ENCODE measurements around the gene NRXN2. TPM values are rescaled to one million over a fixed set of nuclear protein-coding genes. Genes with fewer than 3 reads are reported as not detected.

The NRXN2 gene
- total and polyA plus RNA-seq, 2 experiments from 2014 or later: 1.1 to 5.6 TPM

- in situ Hi-C loops (cut with MboI): no loop called here
- peaks cover 25% of the 10 kb centered on the region for H3K27me3 ChIP-seq (replicated peaks; ENCODE audit: insufficient read depth)
- H3K9me3 ChIP-seq (ENCODE audit: low read depth): no peaks in the 10 kb centered on the region
- no peaks in the 10 kb centered on the region for H4K20me1 ChIP-seq (ENCODE audit: insufficient read depth)
- H2AFZ ChIP-seq: no peak overlapping the region
- H3F3A ChIP-seq (ENCODE audit: insufficient read depth): no peaks in the 10 kb centered on the region
- no peak overlapping the region for H3K4me3 ChIP-seq
- no peak overlapping the region for H3K9ac ChIP-seq
- no peak overlapping the region for H3K4me2 ChIP-seq (ENCODE audit: unreplicated experiment)
- H3K4me1 ChIP-seq (ENCODE audit: insufficient read depth): no peaks in the 10 kb centered on the region
- no peaks in the 10 kb centered on the region for H3K36me3 ChIP-seq (ENCODE audit: low read depth)
- 11 to 16% methylated on average over 7 of the region's 7 CpGs for WGBS, 2 experiments (ENCODE audit: low coverage in 1 of 2, low lambda C conversion rate in 2 of 2, missing lambda C conversion rate in 2 of 2)
- H3K79me2 ChIP-seq (ENCODE audit: insufficient read depth): no peaks in the 10 kb centered on the region
- no peak for TF ChIP-seq EZH2phosphoT487 (IDR thresholded peaks at IDR 0.05; ENCODE audit: insufficient read depth, low read depth)
- TF ChIP-seq EZH2 (IDR thresholded peaks at IDR 0.05; ENCODE audit: insufficient read depth, poor library complexity, severe bottlenecking): no peak
- DNase-seq: peak; percentile 30
- H3K27ac ChIP-seq: no peak overlapping the region
- H3K9me2 ChIP-seq (ENCODE audit: insufficient read depth): no peaks in the 10 kb centered on the region
Measured at GRCh38 chr11:64580412-64580811, 142.6 kb downstream of the NRXN2 start.

GRCh38 chr11:64577202-64577601 is 145.8 kb downstream of the NRXN2 start:
- H3K4me1 ChIP-seq (ENCODE audit: insufficient read depth): no peaks in the 10 kb centered on the region
- no peak overlapping the region for H3K9ac ChIP-seq
- peaks cover 48% of the 10 kb centered on the region for H3K27me3 ChIP-seq (replicated peaks; ENCODE audit: insufficient read depth)
- no peaks in the 10 kb centered on the region for H3K9me2 ChIP-seq (ENCODE audit: insufficient read depth)
- no peak for TF ChIP-seq EZH2 (IDR thresholded peaks at IDR 0.05; ENCODE audit: insufficient read depth, poor library complexity, severe bottlenecking)
- TF ChIP-seq EZH2phosphoT487 (IDR thresholded peaks at IDR 0.05; ENCODE audit: insufficient read depth, low read depth): no peak
- no peaks in the 10 kb centered on the region for H3F3A ChIP-seq (ENCODE audit: insufficient read depth)
- H3K4me3 ChIP-seq: no peak overlapping the region
- H2AFZ ChIP-seq: no peak overlapping the region
- WGBS, 2 experiments (ENCODE audit: low coverage in 1 of 2, low lambda C conversion rate in 2 of 2, missing lambda C conversion rate in 2 of 2): 35 to 45% methylated on average over 6 of the region's 6 CpGs
- no peak for DNase-seq
- no peaks in the 10 kb centered on the region for H3K79me2 ChIP-seq (ENCODE audit: insufficient read depth)
- no peak overlapping the region for H3K27ac ChIP-seq
- H3K36me3 ChIP-seq (ENCODE audit: low read depth): no peaks in the 10 kb centered on the region
- no peak overlapping the region for H3K4me2 ChIP-seq (ENCODE audit: unreplicated experiment)
- no peaks in the 10 kb centered on the region for H4K20me1 ChIP-seq (ENCODE audit: insufficient read depth)
- no peaks in the 10 kb centered on the region for H3K9me3 ChIP-seq (ENCODE audit: low read depth)
- in situ Hi-C loops (cut with MboI): no loop called here

- Histone ChIP-seq H3K27me3 (replicated peaks; ENCODE audit: insufficient read depth) (peaks cover 24% of the 10 kb centered on the region), H3K79me2 (ENCODE audit: insufficient read depth) (no peaks in the 10 kb centered on the region), H3K9me3 (ENCODE audit: low read depth) (no peaks in the 10 kb centered on the region), H3K27ac (no peak overlapping the region), H3K4me1 (ENCODE audit: insufficient read depth) (no peaks in the 10 kb centered on the region), H3K36me3 (ENCODE audit: low read depth) (no peaks in the 10 kb centered on the region), H3F3A (ENCODE audit: insufficient read depth) (no peaks in the 10 kb centered on the region), H3K9me2 (ENCODE audit: insufficient read depth) (no peaks in the 10 kb centered on the region), H3K9ac (no peak overlapping the region), H2AFZ (no peak overlapping the region), H3K4me3 (no peak overlapping the region), H4K20me1 (ENCODE audit: insufficient read depth) (no peaks in the 10 kb centered on the region), H3K4me2 (ENCODE audit: unreplicated experiment) (no peak overlapping the region)
- in situ Hi-C loops (cut with MboI): no loop called here
- TF ChIP-seq EZH2 (IDR thresholded peaks at IDR 0.05; ENCODE audit: insufficient read depth, poor library complexity, severe bottlenecking): no peak
- no peak for TF ChIP-seq EZH2phosphoT487 (IDR thresholded peaks at IDR 0.05; ENCODE audit: insufficient read depth, low read depth)
- WGBS, 2 experiments (ENCODE audit: low coverage in 1 of 2, low lambda C conversion rate in 2 of 2, missing lambda C conversion rate in 2 of 2): 68 to 70% methylated on average over 8 of the region's 8 CpGs
- no peak for DNase-seq
Measured at GRCh38 chr11:64572143-64572542, 150.9 kb downstream of the NRXN2 start.

GRCh38 chr11:64571410-64572091 is 151.4 kb downstream of the NRXN2 start:
- no peak overlapping the region for H3K4me3 ChIP-seq
- peak; percentile 58 for DNase-seq
- H3K9me3 ChIP-seq (ENCODE audit: low read depth): no peaks in the 10 kb centered on the region
- no peaks in the 10 kb centered on the region for H3K79me2 ChIP-seq (ENCODE audit: insufficient read depth)
- TF ChIP-seq EZH2 (IDR thresholded peaks at IDR 0.05; ENCODE audit: insufficient read depth, poor library complexity, severe bottlenecking) (no peak), EZH2phosphoT487 (IDR thresholded peaks at IDR 0.05; ENCODE audit: insufficient read depth, low read depth) (no peak)
- H3K4me1 ChIP-seq (ENCODE audit: insufficient read depth): no peaks in the 10 kb centered on the region
- no peak overlapping the region for H3K9ac ChIP-seq
- no peak overlapping the region for H2AFZ ChIP-seq
- no peaks in the 10 kb centered on the region for H3F3A ChIP-seq (ENCODE audit: insufficient read depth)
- H3K27me3 ChIP-seq (replicated peaks; ENCODE audit: insufficient read depth): peaks cover 24% of the 10 kb centered on the region
- no peak overlapping the region for H3K4me2 ChIP-seq (ENCODE audit: unreplicated experiment)
- no peak overlapping the region for H3K27ac ChIP-seq
- in situ Hi-C loops (cut with MboI): no loop called here
- H4K20me1 ChIP-seq (ENCODE audit: insufficient read depth): no peaks in the 10 kb centered on the region
- 52 to 53% methylated on average over 22 of the region's 22 CpGs for WGBS, 2 experiments (ENCODE audit: low coverage in 1 of 2, low lambda C conversion rate in 2 of 2, missing lambda C conversion rate in 2 of 2)
- no peaks in the 10 kb centered on the region for H3K9me2 ChIP-seq (ENCODE audit: insufficient read depth)
- H3K36me3 ChIP-seq (ENCODE audit: low read depth): no peaks in the 10 kb centered on the region

Data from GM23248 (cell line).